Keratinocyte (primary cell): ENCODE data around the gene OTOGL.

Experiments used
- CTCF ChIP-seq, 3 experiments: IDR thresholded peaks in 1 of 3; conservative IDR thresholded peaks in 1 of 3; optimal IDR thresholded peaks in 1 of 3; 2 replicates in 2 of 3; 3 replicates in 1 of 3; pipeline versions ENCODE3 to v1.5.1; 2011; ENCODE audit warnings: low read length in 3 of 3, mild to moderate bottlenecking in 3 of 3, moderate library complexity in 2 of 3, control low read depth in 1 of 3, inconsistent platforms in 1 of 3; ENCODE audit not compliant: insufficient read depth in 2 of 3; ENCODE audit errors: extremely low read depth in 1 of 3
- EZH2 ChIP-seq: IDR thresholded peaks from one replicate; pipeline ENCODE4 v1.6.1; 2012; ENCODE audit warnings: inconsistent platforms, mild to moderate bottlenecking, low read length, moderate library complexity

GRCh38 chr12:80195737-80196136 is 96.4 kb downstream of the OTOGL start:
- TF ChIP-seq EZH2: no peak
- no peak for TF ChIP-seq CTCF (optimal IDR thresholded peaks at IDR 0.05 in 1 of 3, IDR thresholded peaks at IDR 0.05 in 1 of 3, conservative IDR thresholded peaks at IDR 0.05 in 1 of 3; ENCODE audit: extremely low read depth in 1 of 3, insufficient read depth in 2 of 3, low read length in 3 of 3)
